MM.1S (cell line): Measurements from ENCODE around the gene SCFD2.

Experiments
- DNase-seq: peaks from one replicate; pipeline ENCODE4 v3.0.0-alpha.2; 2015
- H2AFZ ChIP-seq: fragments of 300-600 bp; sonication (generic); 2 replicates; pipeline ENCODE4 v1.6.0; 2016; ENCODE audit warnings: antibody characterized with exemption, low read length
- H3F3A ChIP-seq: fragments of 300-600 bp; sonication (generic); 2 replicates; pipeline ENCODE4 v1.6.1; 2016; ENCODE audit warnings: mild to moderate bottlenecking, antibody characterized with exemption, low read length, moderate library complexity, mixed read lengths; ENCODE audit not compliant: insufficient read depth
- H3K27ac ChIP-seq: fragments of 300-600 bp; sonication (generic); 2 replicates; pipeline ENCODE4 v1.5.1; 2016; ENCODE audit warnings: mild to moderate bottlenecking, low read length
- H3K27me3 ChIP-seq: fragments of 300-600 bp; sonication (generic); replicated peaks from 2 replicates; pipeline ENCODE4 v1.6.0; 2016; ENCODE audit warnings: low read length; ENCODE audit not compliant: insufficient read depth
- H3K36me3 ChIP-seq: fragments of 300-600 bp; sonication (generic); replicated peaks from 2 replicates; pipeline ENCODE4 v1.6.1; 2016; ENCODE audit warnings: mild to moderate bottlenecking, low read length, mixed read lengths; ENCODE audit not compliant: insufficient read depth
- H3K4me1 ChIP-seq: fragments of 300-600 bp; sonication (generic); 2 replicates; pipeline ENCODE4 v1.6.1; 2016; ENCODE audit warnings: low read length, mixed read lengths
- H3K4me2 ChIP-seq: fragments of 300-600 bp; sonication (generic); 2 replicates; pipeline ENCODE4 v1.6.0; 2016; ENCODE audit warnings: low read depth, low read length
- H3K4me3 ChIP-seq: fragments of 300-600 bp; sonication (generic); 2 replicates; pipeline ENCODE4 v1.5.1; 2016; ENCODE audit warnings: low read length, mixed read lengths
- H3K79me2 ChIP-seq: fragments of 300-600 bp; sonication (generic); 2 replicates; pipeline ENCODE4 v1.6.1; 2016; ENCODE audit warnings: mixed run types, low read length, mixed read lengths
- H3K9ac ChIP-seq: fragments of 300-600 bp; sonication (generic); 2 replicates; pipeline ENCODE4 v1.6.1; 2016; ENCODE audit warnings: low read length, mixed read lengths
- H3K9me2 ChIP-seq: fragments of 300-600 bp; sonication (generic); replicated peaks from 2 replicates; pipeline ENCODE4 v1.6.1; 2016; ENCODE audit warnings: mild to moderate bottlenecking, low read length, mixed read lengths; ENCODE audit not compliant: insufficient read depth
- H3K9me3 ChIP-seq: fragments of 300-600 bp; sonication (generic); replicated peaks from 2 replicates; pipeline ENCODE4 v1.6.1; 2016; ENCODE audit warnings: mild to moderate bottlenecking, low read length, mixed read lengths; ENCODE audit not compliant: insufficient read depth
- H4K20me1 ChIP-seq: fragments of 300-600 bp; sonication (generic); 2 replicates; pipeline ENCODE4 v1.6.1; 2016; ENCODE audit warnings: mild to moderate bottlenecking, low read length, moderate library complexity, mixed read lengths; ENCODE audit not compliant: insufficient read depth
- EZH2 ChIP-seq: fragments of 300-600 bp; sonication (generic); optimal IDR thresholded peaks from 2 replicates; pipeline ENCODE3; 2017; ENCODE audit warnings: low read depth, mild to moderate bottlenecking, antibody characterized with exemption, low read length, mixed read lengths
- EZH2phosphoT487 ChIP-seq: fragments of 300-600 bp; sonication (generic); IDR thresholded peaks from 2 replicates; pipeline ENCODE4 v1.6.1; 2018; ENCODE audit warnings: antibody characterized with exemption, low read length
- TF ChIP-seq, protein P1 (sequence below): fragments of 300-600 bp; sonication (generic); IDR thresholded peaks from 2 replicates; pipeline ENCODE4 v1.5.1; 2016; ENCODE audit warnings: antibody characterized with exemption, low read length, mixed read lengths

SCFD2 gene

DNA sequence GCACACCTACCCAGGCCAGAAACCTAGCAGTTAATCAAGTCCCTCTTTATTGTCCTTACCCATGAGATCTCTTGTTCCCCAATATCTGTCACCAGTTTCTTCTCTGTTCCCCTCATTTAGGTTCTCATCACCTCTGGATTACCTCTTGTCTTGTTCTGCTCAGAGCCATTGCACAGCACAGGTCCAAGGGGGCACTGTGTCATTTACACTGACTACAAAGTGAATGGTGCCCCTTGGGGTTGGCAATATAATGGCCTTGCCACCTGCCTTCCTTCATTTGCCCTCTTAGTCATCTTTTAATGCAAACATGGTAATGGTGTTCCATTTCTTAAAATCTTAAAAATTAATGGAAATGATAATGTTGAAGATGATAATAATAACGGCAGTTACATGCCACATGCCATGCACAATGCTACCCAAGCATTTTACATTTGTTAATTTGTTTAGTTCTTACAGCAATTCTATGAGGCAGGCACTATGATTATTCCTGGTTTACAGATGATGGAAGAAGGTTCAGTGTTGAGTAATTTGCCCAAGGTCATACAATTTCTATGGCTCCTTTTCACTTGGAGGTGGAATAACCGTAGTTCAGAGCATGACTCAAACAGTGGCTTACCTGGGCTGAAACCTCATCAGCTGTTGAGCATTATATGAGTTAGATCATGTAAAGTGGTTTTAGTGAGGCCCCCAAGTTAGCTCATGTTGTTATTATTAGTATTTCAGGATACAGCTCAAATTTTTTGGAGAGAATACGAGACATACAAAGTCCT, 385.9 kb downstream of the SCFD2 start:
- no peaks in the 10 kb centered on the region for H3F3A ChIP-seq
- no peaks in the 10 kb centered on the region for H3K36me3 ChIP-seq
- 0 out of 2 replicates have a peak, but pooled peaks cover 4% of the 10 kb centered on the region for H3K4me1 ChIP-seq
- TF ChIP-seq EZH2phosphoT487 (no peak), EZH2 (no peak)
- TF ChIP-seq, protein P1, sequence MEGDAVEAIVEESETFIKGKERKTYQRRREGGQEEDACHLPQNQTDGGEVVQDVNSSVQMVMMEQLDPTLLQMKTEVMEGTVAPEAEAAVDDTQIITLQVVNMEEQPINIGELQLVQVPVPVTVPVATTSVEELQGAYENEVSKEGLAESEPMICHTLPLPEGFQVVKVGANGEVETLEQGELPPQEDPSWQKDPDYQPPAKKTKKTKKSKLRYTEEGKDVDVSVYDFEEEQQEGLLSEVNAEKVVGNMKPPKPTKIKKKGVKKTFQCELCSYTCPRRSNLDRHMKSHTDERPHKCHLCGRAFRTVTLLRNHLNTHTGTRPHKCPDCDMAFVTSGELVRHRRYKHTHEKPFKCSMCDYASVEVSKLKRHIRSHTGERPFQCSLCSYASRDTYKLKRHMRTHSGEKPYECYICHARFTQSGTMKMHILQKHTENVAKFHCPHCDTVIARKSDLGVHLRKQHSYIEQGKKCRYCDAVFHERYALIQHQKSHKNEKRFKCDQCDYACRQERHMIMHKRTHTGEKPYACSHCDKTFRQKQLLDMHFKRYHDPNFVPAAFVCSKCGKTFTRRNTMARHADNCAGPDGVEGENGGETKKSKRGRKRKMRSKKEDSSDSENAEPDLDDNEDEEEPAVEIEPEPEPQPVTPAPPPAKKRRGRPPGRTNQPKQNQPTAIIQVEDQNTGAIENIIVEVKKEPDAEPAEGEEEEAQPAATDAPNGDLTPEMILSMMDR, result no peak
- H2AFZ ChIP-seq, result no peak overlapping the region
- H3K9ac ChIP-seq, result no peak overlapping the region
- H3K4me3 ChIP-seq, result no peak overlapping the region
- no peaks in the 10 kb centered on the region for H4K20me1 ChIP-seq
- H3K27ac ChIP-seq, result no peak overlapping the region
- H3K4me2 ChIP-seq, result no peak overlapping the region
- H3K9me2 ChIP-seq, result no peaks in the 10 kb centered on the region
- H3K9me3 ChIP-seq, result no peaks in the 10 kb centered on the region
- H3K79me2 ChIP-seq, result no peaks in the 10 kb centered on the region
- no peak for DNase-seq
- no peaks in the 10 kb centered on the region for H3K27me3 ChIP-seq

DNA sequence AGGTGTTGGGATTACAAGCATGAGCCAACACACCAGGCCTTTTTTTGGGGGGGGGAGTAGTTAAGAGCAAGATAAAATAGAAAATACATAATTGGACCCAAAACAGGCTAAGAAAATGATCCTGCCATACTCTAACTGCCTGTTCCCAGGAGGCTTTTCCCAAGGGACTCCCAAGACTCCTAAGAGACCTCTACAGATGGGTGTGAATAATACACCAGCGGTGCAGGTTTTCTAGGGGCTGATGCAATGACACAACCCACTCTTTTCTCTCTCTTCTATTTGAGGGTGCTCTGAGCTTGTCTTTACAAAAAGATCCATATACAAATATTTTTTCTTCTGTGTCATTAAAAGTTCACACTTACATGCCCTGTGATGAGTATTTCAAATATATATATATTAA, 386.8 kb downstream of the SCFD2 start:
- Histone ChIP-seq H3K9ac (no peak overlapping the region), H3K27me3 (no peaks in the 10 kb centered on the region), H2AFZ (no peak overlapping the region), H3K27ac (no peak overlapping the region), H3K79me2 (no peaks in the 10 kb centered on the region), H3K9me3 (no peaks in the 10 kb centered on the region), H3K9me2 (no peaks in the 10 kb centered on the region), H4K20me1 (no peaks in the 10 kb centered on the region), H3K4me3 (no peak overlapping the region), H3K4me1 (0 out of 2 replicates have a peak, but pooled peaks cover 3% of the 10 kb centered on the region), H3F3A (no peaks in the 10 kb centered on the region), H3K36me3 (no peaks in the 10 kb centered on the region), H3K4me2 (no peak overlapping the region)
- TF ChIP-seq EZH2 (no peak), EZH2phosphoT487 (no peak)
- TF ChIP-seq, protein P1, result no peak
- no peak for DNase-seq

DNA sequence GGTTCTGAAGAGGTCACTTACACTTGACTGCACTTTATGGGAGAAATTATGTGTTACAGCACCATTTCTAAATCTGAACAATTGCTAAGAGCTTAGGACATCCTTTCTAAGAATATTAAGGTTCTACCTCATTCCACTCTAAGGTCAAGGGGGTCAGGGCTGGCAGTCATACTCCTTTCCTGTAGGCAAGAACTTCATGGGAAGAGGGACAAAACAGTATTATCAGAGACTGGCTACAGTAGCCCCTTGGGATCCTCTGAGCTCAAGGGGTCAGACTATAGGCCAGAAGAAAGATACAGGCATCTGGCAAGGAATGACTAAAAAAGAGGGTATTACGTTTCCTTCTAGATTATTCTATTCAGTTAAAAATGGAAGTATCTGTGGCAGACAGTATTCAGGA, 388.6 kb downstream of the SCFD2 start:
- no peak overlapping the region for H3K27ac ChIP-seq
- H3K4me2 ChIP-seq, result no peak overlapping the region
- no peak for TF ChIP-seq EZH2phosphoT487
- TF ChIP-seq, protein P1, result no peak
- TF ChIP-seq EZH2, result no peak
- no peak overlapping the region for H3K4me3 ChIP-seq
- H3K4me1 ChIP-seq, result no peaks in the 10 kb centered on the region
- no peaks in the 10 kb centered on the region for H3K79me2 ChIP-seq
- H3K36me3 ChIP-seq, result no peaks in the 10 kb centered on the region
- no peak for DNase-seq
- H2AFZ ChIP-seq, result no peak overlapping the region
- no peaks in the 10 kb centered on the region for H3K9me2 ChIP-seq
- no peaks in the 10 kb centered on the region for H3K9me3 ChIP-seq
- H3K9ac ChIP-seq, result no peak overlapping the region
- H4K20me1 ChIP-seq, result no peaks in the 10 kb centered on the region
- H3F3A ChIP-seq, result no peaks in the 10 kb centered on the region
- no peaks in the 10 kb centered on the region for H3K27me3 ChIP-seq
